Peyer's patch (tissue), 4 donors: ENCODE data around the gene ARL5C.

Source experiments
- POLR2A ChIP-seq, 2 donors: fragments of 450-650 bp; IDR thresholded peaks; one replicate each; pipeline ENCODE4 v1.5.1; 2017; ENCODE audit warnings: antibody characterized with exemption in 2 of 2, mild to moderate bottlenecking in 2 of 2, moderate library complexity in 2 of 2
- TF ChIP-seq, protein P1 (sequence below), 6 experiments: fragments of 450-650 bp in 4 of 6; fragments of 200-600 bp in 2 of 6; sonication (generic) in 1 of 6; IDR thresholded peaks; one replicate each; pipeline ENCODE4 v1.5.1; 2017 to 2019; ENCODE audit warnings: antibody characterized with exemption in 6 of 6, mild to moderate bottlenecking in 3 of 6, moderate library complexity in 1 of 6

- no peak for TF ChIP-seq POLR2A (IDR thresholded peaks at IDR 0.05)
- TF ChIP-seq, protein P1, sequence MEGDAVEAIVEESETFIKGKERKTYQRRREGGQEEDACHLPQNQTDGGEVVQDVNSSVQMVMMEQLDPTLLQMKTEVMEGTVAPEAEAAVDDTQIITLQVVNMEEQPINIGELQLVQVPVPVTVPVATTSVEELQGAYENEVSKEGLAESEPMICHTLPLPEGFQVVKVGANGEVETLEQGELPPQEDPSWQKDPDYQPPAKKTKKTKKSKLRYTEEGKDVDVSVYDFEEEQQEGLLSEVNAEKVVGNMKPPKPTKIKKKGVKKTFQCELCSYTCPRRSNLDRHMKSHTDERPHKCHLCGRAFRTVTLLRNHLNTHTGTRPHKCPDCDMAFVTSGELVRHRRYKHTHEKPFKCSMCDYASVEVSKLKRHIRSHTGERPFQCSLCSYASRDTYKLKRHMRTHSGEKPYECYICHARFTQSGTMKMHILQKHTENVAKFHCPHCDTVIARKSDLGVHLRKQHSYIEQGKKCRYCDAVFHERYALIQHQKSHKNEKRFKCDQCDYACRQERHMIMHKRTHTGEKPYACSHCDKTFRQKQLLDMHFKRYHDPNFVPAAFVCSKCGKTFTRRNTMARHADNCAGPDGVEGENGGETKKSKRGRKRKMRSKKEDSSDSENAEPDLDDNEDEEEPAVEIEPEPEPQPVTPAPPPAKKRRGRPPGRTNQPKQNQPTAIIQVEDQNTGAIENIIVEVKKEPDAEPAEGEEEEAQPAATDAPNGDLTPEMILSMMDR (IDR thresholded peaks at IDR 0.05), result no peak
Measured at GRCh38 chr17:39145143-39145542, 20.8 kb downstream of the ARL5C start.
